NCI-H2029 (cell line): ENCODE results near the gene PLCD3.
A peak's percentile ranks its signal among the peaks of the same experiment; 100 is the strongest.

ENCODE experiments used
- DNase-seq: peaks from one replicate; lab custom pipeline; 2025; lab: John Stamatoyannopoulos, UW

The PLCD3 gene

GRCh38 chr17:45103269-45103795 lies 29.0 kb downstream of the PLCD3 start:
- DNase-seq, result no peak

DNA sequence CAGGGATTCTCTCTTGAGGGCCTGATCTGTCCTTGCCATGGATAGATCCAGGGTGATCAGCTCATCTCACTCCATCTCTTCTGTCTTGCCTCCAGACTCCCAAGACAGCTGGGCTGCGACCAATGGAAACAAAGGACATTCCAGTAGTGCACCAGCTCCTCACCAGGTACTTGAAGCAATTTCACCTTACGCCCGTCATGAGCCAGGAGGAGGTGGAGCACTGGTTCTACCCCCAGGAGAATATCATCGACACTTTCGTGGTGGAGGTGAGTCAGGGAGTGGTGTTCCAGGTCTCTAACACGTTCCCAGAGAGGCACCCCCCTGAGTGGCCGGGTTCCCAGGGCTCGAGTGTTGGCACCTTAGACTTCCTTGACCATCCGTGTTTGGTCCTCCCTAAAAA lies 29.5 kb downstream of the PLCD3 start:
- no peak for DNase-seq

DNA sequence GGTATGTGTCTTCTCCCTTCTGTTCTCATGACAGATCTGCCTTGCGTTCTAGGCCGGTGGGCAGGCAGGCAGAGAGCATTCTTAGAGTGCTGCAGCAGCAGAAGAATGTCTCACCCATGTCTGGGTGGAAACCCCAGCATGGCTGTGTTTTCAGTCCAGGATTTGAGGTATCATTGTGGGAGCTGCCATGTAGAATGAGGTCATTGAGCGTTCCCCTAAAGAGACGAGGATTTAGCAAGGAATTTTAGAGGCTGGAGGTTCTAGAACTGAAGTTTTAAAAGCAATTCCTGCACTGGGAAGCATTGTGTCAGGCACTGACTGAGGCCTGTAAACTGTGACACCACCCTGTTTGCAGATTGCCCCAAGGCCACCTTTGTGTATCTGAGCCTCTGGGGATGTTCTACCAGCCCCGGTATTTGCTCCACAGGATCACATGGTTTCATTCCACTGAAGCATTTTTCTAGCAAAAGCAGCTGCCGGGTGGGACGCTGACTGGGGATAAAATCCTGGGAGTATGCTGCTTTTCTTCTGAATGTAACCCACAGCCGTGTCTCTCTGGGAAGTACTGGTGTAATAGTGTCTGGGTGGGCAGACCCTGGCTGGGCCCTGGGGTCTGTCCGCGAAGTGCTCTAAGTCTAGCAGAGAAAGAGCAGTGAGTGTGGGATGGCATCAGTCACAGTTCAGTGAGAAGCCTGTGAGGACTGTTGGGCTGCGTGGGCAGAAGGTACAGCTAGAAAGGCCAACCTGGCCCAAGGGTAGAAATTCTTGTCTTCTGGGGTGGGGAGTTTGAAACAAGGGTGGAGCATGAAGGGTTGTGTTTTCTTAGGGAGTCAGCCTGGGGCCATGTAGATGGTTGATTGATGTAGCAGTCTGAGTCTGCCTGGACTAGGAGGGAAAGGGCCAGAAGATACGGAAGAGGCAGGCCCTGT lies 30.2 kb downstream of the PLCD3 start:
- no peak for DNase-seq

- DNase-seq, result no peak
Measured at GRCh38 chr17:45101546-45101882, 30.8 kb downstream of the PLCD3 start.

DNA sequence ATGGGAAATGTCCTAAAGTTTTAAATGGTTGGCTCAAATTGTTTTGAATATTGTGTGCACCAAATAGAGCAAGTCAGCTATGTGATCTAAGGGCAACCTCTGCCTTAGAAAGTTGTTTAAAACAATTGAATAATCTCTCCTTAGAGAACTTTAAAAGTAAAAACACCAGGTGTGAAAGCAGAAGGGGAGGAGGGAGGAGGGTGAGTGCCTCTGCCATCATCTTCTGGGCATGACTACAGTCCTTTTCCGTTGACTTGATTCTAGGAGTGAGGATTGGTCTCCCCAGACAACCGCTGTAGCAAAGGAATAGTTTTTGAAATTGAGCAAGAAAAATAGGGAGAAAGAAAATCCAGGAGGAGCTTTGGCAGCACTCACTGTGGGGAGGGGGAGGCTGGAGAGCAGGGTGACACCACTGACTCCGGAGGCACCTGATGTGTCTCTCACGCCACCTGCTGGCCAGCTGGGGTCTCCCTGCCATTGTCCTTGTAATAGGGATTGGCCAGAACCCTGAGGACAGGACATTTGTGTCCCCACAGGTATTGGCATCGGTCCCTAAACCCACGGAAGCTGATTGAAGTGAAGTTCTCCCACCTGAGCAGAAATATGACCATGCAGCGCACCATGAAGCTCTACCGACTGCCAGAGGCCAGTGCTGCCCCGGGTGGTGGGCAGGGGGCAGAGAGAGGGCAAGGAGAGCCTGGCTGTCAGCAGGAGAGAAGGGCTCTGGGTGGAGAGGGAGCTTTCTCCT lies 33.3 kb downstream of the PLCD3 start:
- peak; percentile 61 for DNase-seq

DNA sequence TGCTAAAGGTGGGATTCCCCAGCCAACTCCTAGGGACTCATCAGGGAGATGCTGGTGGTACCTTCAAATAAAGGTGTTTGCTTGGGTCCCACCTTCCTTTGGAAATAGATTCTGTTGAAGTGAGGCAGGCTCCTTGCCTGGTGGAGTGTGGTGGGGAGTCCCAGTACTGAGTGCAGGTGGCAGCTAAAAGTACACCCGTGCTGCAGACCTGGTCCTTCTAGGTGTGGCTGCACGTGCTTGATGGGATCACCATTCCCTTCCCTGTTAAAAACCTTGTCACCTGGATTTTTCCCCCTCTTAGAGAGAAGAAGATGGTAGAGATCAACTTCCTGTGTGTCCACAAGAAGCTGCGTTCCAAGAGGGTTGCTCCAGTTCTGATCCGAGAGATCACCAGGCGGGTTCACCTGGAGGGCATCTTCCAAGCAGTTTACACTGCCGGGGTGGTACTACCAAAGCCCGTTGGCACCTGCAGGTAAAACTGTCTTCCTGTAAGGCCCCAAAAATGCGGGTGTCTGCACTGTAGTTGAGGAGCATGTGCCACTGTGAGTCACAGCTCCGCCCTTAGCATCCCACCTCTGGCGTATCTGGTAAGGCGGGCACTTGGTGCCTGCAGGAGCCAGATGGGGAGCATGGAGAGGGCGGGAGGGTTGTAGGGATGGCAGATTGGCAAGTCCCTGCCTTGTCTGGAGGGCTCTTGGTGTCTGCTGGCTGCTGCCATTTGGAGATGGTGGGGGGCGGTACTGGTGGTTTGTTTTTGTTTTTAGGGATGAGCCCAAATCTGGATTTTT lies 34.0 kb downstream of the PLCD3 start:
- no peak for DNase-seq

- DNase-seq, result no peak
Measured at GRCh38 chr17:45096926-45097325, 35.4 kb downstream of the PLCD3 start.

DNA sequence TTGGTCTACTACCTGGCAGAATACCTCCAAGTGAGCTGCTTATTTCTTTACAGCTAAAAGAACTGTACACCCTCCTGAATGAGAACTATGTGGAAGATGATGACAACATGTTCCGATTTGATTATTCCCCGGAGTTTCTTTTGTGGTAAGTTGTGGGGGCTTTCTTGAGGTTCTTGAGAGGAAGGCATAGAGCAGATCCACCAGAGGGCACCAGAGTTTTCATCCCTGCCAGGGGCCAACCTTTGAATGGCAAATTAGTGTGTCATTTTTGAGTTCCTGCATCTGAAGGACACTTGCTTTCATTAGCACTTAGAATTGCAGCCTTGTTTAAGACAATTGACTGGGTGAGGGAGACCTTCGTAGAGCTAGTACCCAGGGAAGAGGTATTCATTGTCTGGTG lies 36.2 kb downstream of the PLCD3 start:
- no peak for DNase-seq

GRCh38 chr17:45093444-45094110 lies 38.7 kb downstream of the PLCD3 start:
- DNase-seq, result peak; percentile 24

- peak; percentile 67 for DNase-seq
Measured at GRCh38 chr17:45092911-45093430, 39.3 kb downstream of the PLCD3 start.

- DNase-seq, result no peak
Measured at GRCh38 chr17:45091778-45092425, 40.4 kb downstream of the PLCD3 start.

DNA sequence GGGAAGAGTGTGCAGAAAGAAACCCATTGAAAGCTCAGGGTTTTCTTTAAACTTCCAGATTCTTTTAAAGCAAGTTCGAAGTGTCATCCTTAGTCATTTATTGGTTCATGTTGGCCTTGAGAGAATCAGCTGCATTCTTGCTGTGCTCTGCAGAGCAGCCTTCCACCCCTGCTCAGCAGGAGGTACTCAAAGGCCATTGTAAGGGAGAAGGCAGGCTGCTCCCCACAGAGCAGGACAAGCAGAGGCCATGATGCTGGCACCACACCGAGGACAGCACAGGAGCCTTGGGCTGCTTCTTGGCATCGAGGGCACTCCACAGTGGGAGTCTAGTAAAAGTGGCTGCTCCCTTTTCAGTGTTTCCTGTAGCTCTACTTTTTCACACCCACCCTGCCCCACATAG lies 41.6 kb downstream of the PLCD3 start:
- DNase-seq, result no peak

DNA sequence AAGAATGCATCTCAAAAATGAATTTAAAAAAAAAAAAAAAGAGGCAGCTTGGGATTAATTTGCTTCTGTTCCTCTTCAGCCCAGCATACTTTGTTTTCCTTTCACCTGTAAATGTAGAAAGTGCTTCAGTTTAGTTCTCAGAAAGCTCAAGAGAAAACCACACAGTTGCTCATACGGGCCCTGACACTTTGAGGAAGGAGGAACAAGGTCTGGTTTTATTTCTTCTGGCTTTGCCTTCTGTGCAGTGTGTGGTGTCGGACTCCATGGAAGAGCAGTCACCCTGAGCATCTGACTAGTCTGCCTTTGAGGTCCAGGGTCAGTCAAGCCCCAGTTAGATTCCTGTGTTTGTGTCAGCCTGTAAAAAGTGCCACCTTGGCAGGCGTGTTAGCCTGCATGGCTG lies 43.6 kb downstream of the PLCD3 start:
- DNase-seq, result no peak

- DNase-seq, result no peak
Measured at GRCh38 chr17:45087978-45088377, 44.3 kb downstream of the PLCD3 start.

DNA sequence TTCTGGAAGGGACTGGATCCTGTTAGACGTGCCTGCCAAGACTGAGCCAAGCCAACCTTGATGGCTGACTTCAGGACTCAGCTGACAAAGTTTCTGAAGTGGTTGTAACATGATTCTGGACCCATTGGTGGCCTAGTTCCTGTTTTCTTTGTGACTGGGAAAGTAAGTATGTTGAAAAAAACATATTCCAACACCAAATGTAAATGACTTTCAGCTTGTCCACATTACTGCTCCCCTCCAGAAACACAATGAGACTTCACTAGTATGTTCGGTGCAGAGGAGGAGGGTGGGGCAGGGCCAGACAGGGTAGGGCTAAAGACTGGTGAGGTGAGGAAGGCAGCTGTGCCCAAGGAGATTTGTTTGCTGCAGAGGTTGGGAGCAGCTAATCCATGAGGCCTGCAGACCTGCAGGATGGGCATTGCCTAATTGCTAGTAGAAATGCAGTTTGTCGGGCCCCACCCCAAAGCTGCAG lies 44.8 kb downstream of the PLCD3 start:
- no peak for DNase-seq

GRCh38 chr17:45086865-45087503 lies 45.3 kb downstream of the PLCD3 start:
- DNase-seq, result no peak

- no peak for DNase-seq
Measured at GRCh38 chr17:45086391-45086790, 45.9 kb downstream of the PLCD3 start.

GRCh38 chr17:45081047-45081703 lies 51.1 kb downstream of the PLCD3 start:
- no peak for DNase-seq

- no peak for DNase-seq
Measured at GRCh38 chr17:45077643-45078042, 54.7 kb downstream of the PLCD3 start.
